Measurements from ENCODE around the gene SPG11. TPM values are rescaled to one million over a fixed set of nuclear protein-coding genes. Genes with fewer than 3 reads are reported as not detected.

Gene SPG11
- total RNA-seq, 1 experiment from 2014 or later, result 38.3 TPM

DNA sequence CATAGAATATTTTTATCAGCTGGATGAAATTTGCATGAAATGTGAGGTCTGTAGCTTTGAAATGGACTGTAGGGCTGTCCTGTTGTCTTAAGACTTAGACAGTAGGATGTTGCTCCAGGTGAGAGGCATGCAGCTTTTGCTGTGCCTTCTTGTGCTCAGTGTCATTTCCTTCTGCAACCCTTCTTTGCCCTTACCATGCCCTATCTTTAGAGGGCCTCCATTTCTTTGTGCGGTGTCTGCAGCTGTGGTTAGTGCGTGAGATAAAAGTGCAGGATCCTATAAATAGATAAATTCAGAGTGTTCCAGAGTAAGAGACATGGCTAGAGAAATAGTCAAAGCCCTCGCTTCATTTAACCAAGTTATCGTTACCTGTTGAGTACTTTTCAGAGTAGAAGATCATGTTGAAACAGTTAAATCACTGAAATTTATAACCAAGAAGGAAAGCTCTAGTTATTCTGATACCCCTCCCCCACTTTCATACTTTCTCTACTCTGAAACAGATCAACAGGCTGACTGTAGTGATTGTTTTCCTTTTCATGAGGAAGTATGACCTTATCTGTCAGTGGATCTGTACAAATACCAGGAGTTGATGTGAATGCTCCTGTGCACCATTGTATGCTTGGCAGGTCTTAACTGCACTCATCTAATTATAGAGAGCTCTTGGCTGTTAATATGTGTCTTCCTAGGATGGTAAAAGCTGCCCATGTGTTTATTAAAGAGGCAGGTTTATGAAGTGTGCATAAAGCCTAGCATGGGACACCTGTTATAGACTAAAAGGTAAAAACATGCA lies 108.3 kb downstream of the SPG11 start:
- no peak overlapping the region for H3K14ac ChIP-seq (ENCODE audit: insufficient read depth, low read length)
- peaks cover 4% of the 10 kb centered on the region for H3K79me1 ChIP-seq (ENCODE audit: insufficient read depth, low read depth, low read length, poor library complexity, severe bottlenecking)
- no peak overlapping the region for H2BK5ac ChIP-seq (ENCODE audit: insufficient read length, low read length)
- no peaks in the 10 kb centered on the region for H4K20me1 ChIP-seq (ENCODE audit: control insufficient read depth, insufficient read depth, insufficient read length)
- no peaks in the 10 kb centered on the region for H3K27me3 Mint-ChIP-seq (ENCODE audit: low read depth)
- DNase-seq, result no peak
- H3T11ph ChIP-seq (ENCODE audit: low read length), result no peak overlapping the region
- peaks cover 45 to 84% (median 72%) of the 10 kb centered on the region in 3 experiments; a peak in 6 of 7 replicates for H3K36me3 Mint-ChIP-seq (ENCODE audit: insufficient read depth in 1 of 3, low read depth in 3 of 3)
- no peaks in the 10 kb centered on the region for H3K4me1 ChIP-seq (ENCODE audit: insufficient read depth, low read length)
- H3K9me3 ChIP-seq (ENCODE audit: control insufficient read depth, low read depth, low read length), result no peaks in the 10 kb centered on the region
- no peak overlapping the region for H3K23ac ChIP-seq (ENCODE audit: insufficient read length, low read depth, low read length)
- H3K27me3 ChIP-seq (ENCODE audit: insufficient read depth, low read length), result no peaks in the 10 kb centered on the region
- H3K79me2 ChIP-seq (ENCODE audit: insufficient read depth, low read length), result no peaks in the 10 kb centered on the region
- no peak overlapping the region for H4K8ac ChIP-seq (replicated peaks; ENCODE audit: insufficient read length, low read depth, low read length)
- no peaks in the 10 kb centered on the region for H3K4me1 Mint-ChIP-seq
- no peak overlapping the region for H3K18ac ChIP-seq (ENCODE audit: insufficient read length, low read depth, low read length)
- no peak overlapping the region for H3K27ac ChIP-seq (ENCODE audit: insufficient read length, low read depth, low read length)
- H2BK20ac ChIP-seq (ENCODE audit: low read depth, low read length, poor library complexity, severe bottlenecking), result no peak overlapping the region
- no peaks in the 10 kb centered on the region for H3K23me2 ChIP-seq (ENCODE audit: insufficient read length, low read depth, low read length, poor library complexity, severe bottlenecking)
- H3K9me3 Mint-ChIP-seq, result no peaks in the 10 kb centered on the region
- no CpG with 5 or more reads among the region's 4 CpGs for WGBS (ENCODE audit: extremely low coverage, insufficient read length, low lambda C conversion rate)
- no peak overlapping the region for H3K4me3 Mint-ChIP-seq
- no peak overlapping the region for H2BK12ac ChIP-seq (ENCODE audit: insufficient read length, low read depth, low read length)
- no peak overlapping the region for H3K27ac Mint-ChIP-seq
- H3K4ac ChIP-seq (ENCODE audit: low read depth, low read length), result no peak overlapping the region
- H3K4me2 ChIP-seq (ENCODE audit: insufficient read depth, insufficient read length, low read length), result no peak overlapping the region
- H3K9ac ChIP-seq (ENCODE audit: extremely low read depth, insufficient read length, low read length), result no peak overlapping the region
- H2AK5ac ChIP-seq (ENCODE audit: insufficient read length, low read length), result no peak overlapping the region
- H2AFZ ChIP-seq (ENCODE audit: low read length), result no peak overlapping the region
- H3K56ac ChIP-seq (ENCODE audit: insufficient read length, low read depth, low read length), result no peak overlapping the region
- H4K91ac ChIP-seq (ENCODE audit: insufficient read length, low read depth, low read length), result no peak overlapping the region
- H2BK15ac ChIP-seq (ENCODE audit: low read depth, low read length), result no peak overlapping the region
- H2BK120ac ChIP-seq (ENCODE audit: low read depth, low read length, poor library complexity, severe bottlenecking), result no peak overlapping the region
- no peak overlapping the region for H4K5ac ChIP-seq (ENCODE audit: insufficient read length, low read depth, low read length)
- no peak for TF ChIP-seq CTCF (conservative IDR thresholded peaks at IDR 0.05)
